Osteocyte (in vitro differentiated cells): Measurements from ENCODE around the gene APOBEC3H. TPM values are rescaled to one million over a fixed set of nuclear protein-coding genes. Genes with fewer than 3 reads are reported as not detected.
"Not testable (repeated sequence)": the region's sequence is repeated elsewhere in the genome, so short reads cannot be mapped to it uniquely, and the experiment has no call there.

Source experiments
- DNase-seq: peaks from one replicate; pipeline ENCODE4 v3.0.0; 2021; ENCODE audit warnings: mixed read lengths; ENCODE audit not compliant: unreplicated experiment; ENCODE audit errors: extremely low spot score
- H3K27ac Mint-ChIP-seq: one replicate; pipeline ENCODE4 v1.8.0; 2021; ENCODE audit warnings: mild to moderate bottlenecking, mixed read lengths; ENCODE audit not compliant: unreplicated experiment
- H3K27me3 Mint-ChIP-seq: one replicate; pipeline ENCODE4 v1.8.0; 2021; ENCODE audit warnings: mixed read lengths; ENCODE audit not compliant: unreplicated experiment
- H3K36me3 Mint-ChIP-seq: one replicate; pipeline ENCODE4 v1.8.0; 2021; ENCODE audit warnings: mixed read lengths; ENCODE audit not compliant: unreplicated experiment
- H3K4me1 Mint-ChIP-seq: one replicate; pipeline ENCODE4 v1.8.0; 2021; ENCODE audit warnings: mixed read lengths; ENCODE audit not compliant: unreplicated experiment
- H3K4me3 Mint-ChIP-seq: one replicate; pipeline ENCODE4 v1.8.0; 2021; ENCODE audit warnings: mild to moderate bottlenecking, moderate library complexity, mixed read lengths; ENCODE audit not compliant: unreplicated experiment
- H3K9me3 Mint-ChIP-seq: one replicate; pipeline ENCODE4 v1.8.0; 2021; ENCODE audit warnings: mixed read lengths; ENCODE audit not compliant: unreplicated experiment
- CTCF ChIP-seq: fragments of 200-600 bp; sonication (generic); IDR thresholded peaks from 2 replicates; pipeline ENCODE4 v1.5.0; 2021; ENCODE audit warnings: antibody characterized with exemption, mild to moderate bottlenecking, moderate library complexity
- total RNA-seq: library from RNA; stranded (reverse); gene quantifications from 2 replicates; pipeline ENCODE4 v1.2.1, GENCODE V29; 2021

The APOBEC3H gene
- total RNA-seq, 1 donor from 2014 or later, result not detected

GRCh38 chr22:39078329-39078728 lies 18.7 kb upstream of the APOBEC3H start:
- DNase-seq, result no peak
- H3K27ac Mint-ChIP-seq, result no peak overlapping the region
- no peaks in the 10 kb centered on the region for H3K36me3 Mint-ChIP-seq
- no peaks in the 10 kb centered on the region for H3K27me3 Mint-ChIP-seq
- no peak overlapping the region for H3K4me3 Mint-ChIP-seq
- no peaks in the 10 kb centered on the region for H3K9me3 Mint-ChIP-seq
- H3K4me1 Mint-ChIP-seq, result peaks cover 12% of the 10 kb centered on the region
- no peak for TF ChIP-seq CTCF

- not testable (repeated sequence) for H3K27me3 Mint-ChIP-seq, H3K9me3 Mint-ChIP-seq, H3K36me3 Mint-ChIP-seq
These were observed 17.9 kb upstream of the APOBEC3H start for GRCh38 chr22:39079054-39079637.

GRCh38 chr22:39080052-39080762 lies 16.8 kb upstream of the APOBEC3H start:
- no peaks in the 10 kb centered on the region for H3K27me3 Mint-ChIP-seq
- H3K4me1 Mint-ChIP-seq, result peaks cover 12% of the 10 kb centered on the region
- no peak overlapping the region for H3K27ac Mint-ChIP-seq
- no peaks in the 10 kb centered on the region for H3K36me3 Mint-ChIP-seq
- no peaks in the 10 kb centered on the region for H3K9me3 Mint-ChIP-seq
- TF ChIP-seq CTCF, result no peak
- H3K4me3 Mint-ChIP-seq, result no peak overlapping the region
- DNase-seq, result no peak

More at GRCh38 chr22:39079054-39079637, 17.9 kb upstream of the APOBEC3H start:
- peaks cover 12% of the 10 kb centered on the region for H3K4me1 Mint-ChIP-seq
- H3K4me3 Mint-ChIP-seq, H3K27ac Mint-ChIP-seq, DNase-seq: not testable (repeated sequence)

DNA sequence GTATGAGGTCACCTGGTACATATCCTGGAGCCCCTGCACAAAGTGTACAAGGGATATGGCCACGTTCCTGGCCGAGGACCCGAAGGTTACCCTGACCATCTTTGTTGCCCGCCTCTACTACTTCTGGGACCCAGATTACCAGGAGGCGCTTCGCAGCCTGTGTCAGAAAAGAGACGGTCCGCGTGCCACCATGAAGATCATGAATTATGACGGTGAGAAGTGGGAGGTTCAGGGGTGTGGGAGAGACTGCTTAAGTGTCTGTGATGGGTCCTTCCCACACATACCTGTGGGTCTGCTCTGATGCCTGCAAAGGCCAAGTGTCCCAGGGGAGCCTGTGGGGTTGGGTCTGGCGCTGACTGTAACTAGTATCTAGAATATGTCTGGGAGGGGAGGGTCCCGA lies 16.0 kb upstream of the APOBEC3H start:
- Mint-ChIP-seq H3K27ac (no peak overlapping the region), H3K4me1 (peaks cover 12% of the 10 kb centered on the region), H3K4me3 (no peak overlapping the region), H3K27me3 (no peaks in the 10 kb centered on the region), H3K36me3 (no peaks in the 10 kb centered on the region), H3K9me3 (no peaks in the 10 kb centered on the region)
- DNase-seq, result no peak
- no peak for TF ChIP-seq CTCF

GRCh38 chr22:39081598-39081997 lies 15.4 kb upstream of the APOBEC3H start:
- Mint-ChIP-seq H3K9me3 (no peaks in the 10 kb centered on the region), H3K36me3 (no peaks in the 10 kb centered on the region), H3K27ac (no peak overlapping the region), H3K4me1 (peaks cover 8% of the 10 kb centered on the region), H3K27me3 (peaks cover 2% of the 10 kb centered on the region), H3K4me3 (no peak overlapping the region)
- TF ChIP-seq CTCF, result no peak
- DNase-seq, result no peak
